ENCODE measurements around the gene FBXO41. TPM values are rescaled to one million over a fixed set of nuclear protein-coding genes. Genes with fewer than 3 reads are reported as not detected.

Gene FBXO41
- total RNA-seq, 2 donors from 2014 or later = 13.3 to 13.5 TPM

GRCh38 chr2:73217826-73218225, 66.5 kb downstream of the FBXO41 start:
- Mint-ChIP-seq H3K4me1 (peaks cover 27% of the 10 kb centered on the region), H3K4me3 (no peak overlapping the region), H3K27ac (no peak overlapping the region), H3K27me3 (no peaks in the 10 kb centered on the region), H3K36me3 (ENCODE audit: low read depth) (no peaks in the 10 kb centered on the region)
- ATAC-seq (no peak), DNase-seq (no peak)
- no peaks in the 10 kb centered on the region for H3K9me3 ChIP-seq (ENCODE audit: control insufficient read depth, low read length, poor library complexity, severe bottlenecking)

GRCh38 chr2:73217160-73217559, 67.1 kb downstream of the FBXO41 start:
- no peaks in the 10 kb centered on the region for H3K9me3 ChIP-seq (ENCODE audit: control insufficient read depth, low read length, poor library complexity, severe bottlenecking)
- Mint-ChIP-seq H3K27ac (peak overlapping the region; percentile 16), H3K27me3 (no peaks in the 10 kb centered on the region), H3K36me3 (ENCODE audit: low read depth) (no peaks in the 10 kb centered on the region), H3K4me3 (no peak overlapping the region), H3K4me1 (peaks cover 30% of the 10 kb centered on the region)
- ATAC-seq = no peak
- DNase-seq = no peak

GRCh38 chr2:73215254-73215653, 69.0 kb downstream of the FBXO41 start:
- Mint-ChIP-seq H3K36me3 (ENCODE audit: low read depth) (peaks cover 1% of the 10 kb centered on the region), H3K4me3 (peak overlapping the region; percentile 96), H3K27me3 (peaks cover 2% of the 10 kb centered on the region), H3K4me1 (peaks cover 30% of the 10 kb centered on the region), H3K27ac (peak overlapping the region; percentile 89)
- DNase-seq (no peak), ATAC-seq (no peak)
- H3K9me3 ChIP-seq (ENCODE audit: control insufficient read depth, low read length, poor library complexity, severe bottlenecking) = no peaks in the 10 kb centered on the region

- peaks cover 11% of the 10 kb centered on the region for H3K27me3 Mint-ChIP-seq
- peak within 1 kb of the TSS; percentile 89 for H3K27ac Mint-ChIP-seq
- H3K36me3 Mint-ChIP-seq (ENCODE audit: low read depth) = peaks cover 5% of the 10 kb centered on the region
- ATAC-seq (peak; percentile 97), DNase-seq (peak; percentile 82 to 88 (median 87))
- H3K4me1 Mint-ChIP-seq = peaks cover 33% of the 10 kb centered on the region
- H3K4me3 Mint-ChIP-seq = peak within 1 kb of the TSS; percentile 96
- H3K9me3 ChIP-seq (ENCODE audit: control insufficient read depth, low read length, poor library complexity, severe bottlenecking) = no peaks in the 10 kb centered on the region
These were observed 69.9 kb downstream of the FBXO41 start, which contains the start of gene SMYD5 for GRCh38 chr2:73214120-73215035. Gene SMYD5, plus strand, starts transcription at chr2:73214245. Its CDS starts 22 bp downstream, at chr2:73214267.

- peak overlapping the region; percentile 96 for H3K4me3 Mint-ChIP-seq
- peak overlapping the region; percentile 89 for H3K27ac Mint-ChIP-seq
- H3K4me1 Mint-ChIP-seq = peaks cover 35% of the 10 kb centered on the region
- DNase-seq (peak; percentile 48 to 54 (median 52)), ATAC-seq (peak; percentile 70)
- H3K9me3 ChIP-seq (ENCODE audit: control insufficient read depth, low read length, poor library complexity, severe bottlenecking) = no peaks in the 10 kb centered on the region
- peaks cover 8% of the 10 kb centered on the region for H3K36me3 Mint-ChIP-seq (ENCODE audit: low read depth)
- H3K27me3 Mint-ChIP-seq = peaks cover 23% of the 10 kb centered on the region
These were observed 71.7 kb downstream of the FBXO41 start for GRCh38 chr2:73212448-73213176.

- Mint-ChIP-seq H3K36me3 (ENCODE audit: low read depth) (peaks cover 8% of the 10 kb centered on the region), H3K27ac (peak overlapping the region; percentile 89), H3K4me3 (no peak overlapping the region), H3K4me1 (peaks cover 32% of the 10 kb centered on the region), H3K27me3 (peaks cover 29% of the 10 kb centered on the region)
- ATAC-seq = no peak
- no peaks in the 10 kb centered on the region for H3K9me3 ChIP-seq (ENCODE audit: control insufficient read depth, low read length, poor library complexity, severe bottlenecking)
- no peak for DNase-seq
These were observed 72.2 kb downstream of the FBXO41 start for GRCh38 chr2:73212098-73212447.

- peaks cover 30% of the 10 kb centered on the region for H3K4me1 Mint-ChIP-seq
- ATAC-seq (no peak), DNase-seq (no peak)
- H3K27me3 Mint-ChIP-seq = peaks cover 37% of the 10 kb centered on the region
- no peaks in the 10 kb centered on the region for H3K9me3 ChIP-seq (ENCODE audit: control insufficient read depth, low read length, poor library complexity, severe bottlenecking)
- no peak overlapping the region for H3K4me3 Mint-ChIP-seq
- H3K27ac Mint-ChIP-seq = no peak overlapping the region
- H3K36me3 Mint-ChIP-seq (ENCODE audit: low read depth) = peaks cover 8% of the 10 kb centered on the region
These were observed 73.6 kb downstream of the FBXO41 start for GRCh38 chr2:73210696-73211095.

GRCh38 chr2:73210019-73210418, 74.3 kb downstream of the FBXO41 start:
- Mint-ChIP-seq H3K27ac (peak overlapping the region; percentile 21), H3K4me1 (peaks cover 23% of the 10 kb centered on the region), H3K4me3 (peak overlapping the region; percentile 63), H3K27me3 (peaks cover 40% of the 10 kb centered on the region), H3K36me3 (ENCODE audit: low read depth) (peaks cover 8% of the 10 kb centered on the region)
- no peaks in the 10 kb centered on the region for H3K9me3 ChIP-seq (ENCODE audit: control insufficient read depth, low read length, poor library complexity, severe bottlenecking)
- ATAC-seq (no peak), DNase-seq (no peak)

GRCh38 chr2:73208258-73208657, 76.0 kb downstream of the FBXO41 start:
- peaks cover 10% of the 10 kb centered on the region for H3K36me3 Mint-ChIP-seq (ENCODE audit: low read depth)
- H3K4me1 Mint-ChIP-seq = peaks cover 13% of the 10 kb centered on the region
- DNase-seq (no peak), ATAC-seq (no peak)
- H3K4me3 Mint-ChIP-seq = no peak overlapping the region
- no peaks in the 10 kb centered on the region for H3K9me3 ChIP-seq (ENCODE audit: control insufficient read depth, low read length, poor library complexity, severe bottlenecking)
- H3K27ac Mint-ChIP-seq = no peak overlapping the region
- peaks cover 54% of the 10 kb centered on the region for H3K27me3 Mint-ChIP-seq

GRCh38 chr2:73205611-73206010, 78.7 kb downstream of the FBXO41 start:
- Mint-ChIP-seq H3K4me1 (peaks cover 11% of the 10 kb centered on the region), H3K27ac (no peak overlapping the region), H3K27me3 (peaks cover 61% of the 10 kb centered on the region), H3K4me3 (no peak overlapping the region), H3K36me3 (ENCODE audit: low read depth) (peaks cover 10% of the 10 kb centered on the region)
- no peak for ATAC-seq
- no peaks in the 10 kb centered on the region for H3K9me3 ChIP-seq (ENCODE audit: control insufficient read depth, low read length, poor library complexity, severe bottlenecking)
- DNase-seq = no peak

Other genes with a start within 250 kb of the FBXO41 start
- 10 to 100 TPM in 1 of 2 donors, 1 to 10 TPM in 1; 7.0 to 10.0 TPM for gene SFXN5, start 212.8 kb downstream of the FBXO41 start, total RNA-seq
- 10 to 100 TPM; 13.1 to 19.4 TPM for gene RAB11FIP5, start 171.5 kb downstream of the FBXO41 start, total RNA-seq
- not detected for gene NOTO, start 81.9 kb downstream of the FBXO41 start, total RNA-seq
- 10 to 100 TPM; 31.9 to 37.0 TPM for gene SMYD5, start 70.2 kb downstream of the FBXO41 start, total RNA-seq
- gene PRADC1, start 51.2 kb downstream of the FBXO41 start, total RNA-seq = 1 to 10 TPM; 4.7 to 5.9 TPM
- gene CCT7, start 50.2 kb downstream of the FBXO41 start, total RNA-seq = 100 to 1,000 TPM; 132 to 152 TPM
- gene EGR4, start 9.1 kb upstream of the FBXO41 start, total RNA-seq = under 1 TPM; 0.52 to 0.70 TPM
- gene ALMS1, start 101.4 kb upstream of the FBXO41 start, total RNA-seq = 10 to 100 TPM; 22.3 to 26.6 TPM

All from T-helper 17 cell (primary cell).